AG04450 (cell line): ENCODE results near the gene PANX2. TPM values are rescaled to one million over a fixed set of nuclear protein-coding genes. Genes with fewer than 3 reads are reported as not detected.

Experiments
- CTCF ChIA-PET: fragments of 300-600, 350-600 bp; formaldehyde crosslinking; extraction: SDS; loops from one replicate; lab custom pipeline; 2022; ENCODE audit warnings: antibody characterized with exemption, inconsistent platforms; lab: Charles Lee
- POLR2A ChIA-PET: fragments of 350-600 bp; formaldehyde crosslinking; extraction: SDS; loops from one replicate; lab custom pipeline; 2021; ENCODE audit warnings: antibody characterized with exemption, inconsistent platforms; lab: Yijun Ruan, JAX
- DNase-seq: peaks from one replicate; pipeline ENCODE4 v3.0.0-alpha.2; 2011; ENCODE audit warnings: low read depth, low spot score
- H3K27ac ChIP-seq: one replicate; pipeline ENCODE4 v1.5.1; 2012; ENCODE audit warnings: low read depth, low read length, control low read depth
- H3K27me3 ChIP-seq: one replicate; pipeline ENCODE4 v1.6.0; 2012; ENCODE audit warnings: low read length; ENCODE audit not compliant: control insufficient read depth, insufficient read depth
- H3K4me3 ChIP-seq: 2 replicates; pipeline ENCODE4 v1.5.1; 2011; ENCODE audit warnings: mild to moderate bottlenecking, low read depth, low read length, control low read depth
- H3K9me3 ChIP-seq: 2 replicates; pipeline ENCODE4 v1.5.1; 2012; ENCODE audit warnings: low read length; ENCODE audit not compliant: control insufficient read depth, insufficient read depth
- CTCF ChIP-seq: IDR thresholded peaks from 2 replicates; pipeline ENCODE4 v1.5.1; 2011; ENCODE audit warnings: low read depth, low read length, control low read depth, inconsistent platforms
- polyA plus RNA-seq: library from polyadenylated mRNA; depleted of rRNA; stranded (reverse); fragments of >200 nt; gene quantifications from 2 replicates; pipeline ENCODE4 v1.2.3, GENCODE V29; 2011

Gene PANX2
- polyA plus RNA-seq, 1 experiment: 0.93 TPM

DNA sequence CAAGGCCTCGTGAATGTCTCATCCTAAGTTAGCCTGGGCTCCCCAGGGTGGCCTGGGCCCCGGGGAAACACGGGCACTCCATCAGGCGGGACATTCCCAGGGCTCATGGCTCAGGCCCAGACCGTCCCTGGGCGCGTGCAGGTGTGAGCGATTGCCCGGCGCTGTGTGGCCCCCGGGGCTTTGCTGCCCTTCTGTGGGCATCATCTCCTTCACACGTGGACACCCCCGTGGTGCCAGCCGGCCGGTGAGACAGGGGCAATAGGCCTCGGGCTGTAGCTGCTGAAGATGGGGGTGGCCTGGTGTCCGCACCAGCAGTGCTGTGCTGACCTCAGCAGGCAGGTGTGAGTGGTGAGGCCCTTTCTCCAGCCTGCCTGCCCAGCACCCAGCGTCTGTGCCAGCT is 25.7 kb downstream of the PANX2 start:
- no peak for DNase-seq
- Histone ChIP-seq H3K4me3 (no peak overlapping the region), H3K27ac (no peak overlapping the region), H3K9me3 (no peaks in the 10 kb centered on the region; the same call in 1 of the 2 replicates), H3K27me3 (no peaks in the 10 kb centered on the region)
- ChIA-PET POLR2A (no interaction called here), CTCF (no interaction called here)
- TF ChIP-seq CTCF: no peak

DNA sequence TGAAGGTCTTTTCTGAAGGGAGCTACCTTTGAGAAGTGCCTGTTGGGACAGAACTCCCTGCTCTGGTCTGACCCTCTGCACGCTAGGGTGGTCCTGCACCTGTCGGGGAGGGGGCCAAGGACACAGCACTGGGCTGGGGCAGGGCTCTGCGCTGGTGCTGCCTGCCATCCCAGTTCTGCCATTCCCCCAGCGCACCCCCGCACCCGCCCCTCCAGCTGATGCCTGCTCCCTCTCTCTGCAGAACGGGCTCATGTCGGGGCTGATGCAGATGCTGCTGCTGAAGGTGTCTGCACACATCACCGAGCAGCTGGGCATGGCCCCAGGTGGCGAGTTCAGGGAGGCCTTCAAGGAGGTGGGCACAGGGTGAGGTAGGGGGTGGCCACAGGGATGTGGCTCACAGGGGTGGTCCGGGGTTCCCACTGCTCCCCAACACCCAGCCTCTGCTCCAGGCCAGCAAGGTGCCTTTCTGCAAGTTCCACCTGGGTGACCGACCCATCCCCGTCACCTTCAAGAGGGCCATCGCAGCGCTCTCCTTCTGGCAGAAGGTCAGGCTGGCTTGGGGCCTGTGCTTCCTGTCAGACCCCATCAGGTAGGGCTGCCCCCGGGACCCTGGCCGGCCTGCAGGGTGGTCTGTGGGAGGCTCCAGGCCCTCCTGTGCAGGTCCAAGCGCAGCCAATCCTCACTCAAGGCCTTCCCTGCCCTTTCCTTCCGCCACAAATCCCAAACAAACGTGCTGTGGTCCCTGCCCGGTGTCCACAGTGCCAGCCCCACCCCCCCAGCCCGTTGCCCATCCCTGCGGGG is 26.7 kb downstream of the PANX2 start:
- no peak for TF ChIP-seq CTCF
- POLR2A ChIA-PET: no interaction called here
- CTCF ChIA-PET: no interaction called here
- Histone ChIP-seq H3K27me3 (no peaks in the 10 kb centered on the region), H3K9me3 (no peaks in the 10 kb centered on the region; the same call in 1 of the 2 replicates), H3K27ac (no peak overlapping the region), H3K4me3 (no peak overlapping the region)
- no peak for DNase-seq

- no peak overlapping the region for H3K27ac ChIP-seq
- ChIA-PET POLR2A (no interaction called here), CTCF (no interaction called here)
- H3K27me3 ChIP-seq: no peaks in the 10 kb centered on the region
- no peaks in the 10 kb centered on the region; the same call in 1 of the 2 replicates for H3K9me3 ChIP-seq
- H3K4me3 ChIP-seq: no peak overlapping the region
- DNase-seq: no peak
- no peak for TF ChIP-seq CTCF
Measured at GRCh38 chr22:50197856-50198623, 27.5 kb downstream of the PANX2 start.

DNA sequence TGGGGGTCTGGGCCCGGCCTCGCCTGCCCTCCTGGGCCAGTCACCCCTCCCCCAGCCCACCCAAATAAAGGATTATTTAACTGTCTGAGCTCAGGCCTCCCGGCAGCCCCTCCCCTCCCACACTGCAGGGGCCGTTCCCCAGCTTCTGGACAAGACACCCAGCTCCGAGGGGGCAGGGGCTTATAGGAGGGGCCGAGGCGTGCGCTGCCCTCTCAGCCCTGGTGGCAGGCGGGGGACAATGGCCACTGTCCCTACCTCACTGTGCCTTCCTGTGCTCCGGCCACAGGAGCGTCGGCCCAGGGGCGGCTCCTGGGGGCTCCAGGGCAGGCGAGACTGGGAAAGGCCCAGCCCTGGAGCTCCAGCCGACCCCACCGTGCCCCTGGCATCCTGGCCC is 28.1 kb downstream of the PANX2 start:
- no peak for TF ChIP-seq CTCF
- Histone ChIP-seq H3K27ac (no peak overlapping the region), H3K9me3 (no peaks in the 10 kb centered on the region; the same call in 1 of the 2 replicates), H3K27me3 (no peaks in the 10 kb centered on the region), H3K4me3 (no peak overlapping the region)
- CTCF ChIA-PET: no interaction called here
- no peak for DNase-seq
- POLR2A ChIA-PET: no interaction called here

GRCh38 chr22:50199251-50199721 is 28.8 kb downstream of the PANX2 start:
- ChIA-PET CTCF (no interaction called here), POLR2A (no interaction called here)
- TF ChIP-seq CTCF: no peak
- H3K4me3 ChIP-seq: no peak overlapping the region
- no peak for DNase-seq
- H3K27ac ChIP-seq: no peak overlapping the region
- H3K9me3 ChIP-seq: no peaks in the 10 kb centered on the region; the same call in 1 of the 2 replicates
- H3K27me3 ChIP-seq: no peaks in the 10 kb centered on the region
